PC-9 (cell line): ENCODE results near the gene MCTP1.

ENCODE experiments used
- EZH2 ChIP-seq: fragments of 200-600 bp; sonication (generic); IDR thresholded peaks from 2 replicates; pipeline ENCODE4 v1.8.0; 2017; ENCODE audit warnings: antibody characterized with exemption, low read depth
- TF ChIP-seq, protein P1 (sequence below): fragments of 200-600 bp; sonication (generic); conservative IDR thresholded peaks from 2 replicates; pipeline ENCODE4 v1.6.1; 2017; ENCODE audit warnings: mixed run types, antibody characterized with exemption, mild to moderate bottlenecking, moderate library complexity

DNA sequence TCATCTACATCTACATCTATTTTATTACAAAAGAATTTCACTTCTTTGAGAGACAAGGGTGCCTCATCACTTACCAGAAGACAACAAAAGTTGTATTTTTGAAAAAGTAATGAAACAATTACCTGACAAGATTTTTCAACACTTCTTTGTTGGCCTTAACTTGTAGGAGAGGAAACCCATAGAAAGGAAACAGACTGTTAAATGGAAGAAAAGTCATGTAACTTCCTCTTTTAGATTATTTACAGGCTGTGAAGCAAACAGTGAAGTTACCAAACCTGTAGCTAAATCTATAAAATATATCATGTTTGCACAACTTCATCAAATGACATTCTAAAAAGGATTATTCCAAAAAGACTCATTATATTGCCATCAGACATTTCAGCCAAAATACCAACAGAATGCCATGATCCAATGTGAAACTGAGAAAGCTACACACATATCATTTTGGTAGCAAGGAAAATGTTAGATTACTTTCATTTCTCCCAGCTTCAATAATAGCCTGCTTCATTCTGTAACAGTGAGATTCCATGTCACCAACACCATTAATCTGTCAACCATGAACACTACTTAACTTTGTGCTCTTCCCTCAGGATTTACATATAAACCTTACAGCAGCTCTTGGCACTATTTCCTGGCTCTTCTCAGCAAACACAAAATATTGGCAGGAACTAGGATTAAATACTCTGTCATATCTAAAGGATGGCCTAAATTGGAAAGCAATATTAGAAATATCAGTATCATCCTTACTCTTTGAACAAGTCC lies 122.5 kb downstream of the MCTP1 start:
- TF ChIP-seq, protein P1, sequence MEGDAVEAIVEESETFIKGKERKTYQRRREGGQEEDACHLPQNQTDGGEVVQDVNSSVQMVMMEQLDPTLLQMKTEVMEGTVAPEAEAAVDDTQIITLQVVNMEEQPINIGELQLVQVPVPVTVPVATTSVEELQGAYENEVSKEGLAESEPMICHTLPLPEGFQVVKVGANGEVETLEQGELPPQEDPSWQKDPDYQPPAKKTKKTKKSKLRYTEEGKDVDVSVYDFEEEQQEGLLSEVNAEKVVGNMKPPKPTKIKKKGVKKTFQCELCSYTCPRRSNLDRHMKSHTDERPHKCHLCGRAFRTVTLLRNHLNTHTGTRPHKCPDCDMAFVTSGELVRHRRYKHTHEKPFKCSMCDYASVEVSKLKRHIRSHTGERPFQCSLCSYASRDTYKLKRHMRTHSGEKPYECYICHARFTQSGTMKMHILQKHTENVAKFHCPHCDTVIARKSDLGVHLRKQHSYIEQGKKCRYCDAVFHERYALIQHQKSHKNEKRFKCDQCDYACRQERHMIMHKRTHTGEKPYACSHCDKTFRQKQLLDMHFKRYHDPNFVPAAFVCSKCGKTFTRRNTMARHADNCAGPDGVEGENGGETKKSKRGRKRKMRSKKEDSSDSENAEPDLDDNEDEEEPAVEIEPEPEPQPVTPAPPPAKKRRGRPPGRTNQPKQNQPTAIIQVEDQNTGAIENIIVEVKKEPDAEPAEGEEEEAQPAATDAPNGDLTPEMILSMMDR = no peak
- TF ChIP-seq EZH2 = no peak
